NT2/D1 (cell line): ENCODE data around the gene SUN1.
A peak's percentile ranks its signal among the peaks of the same experiment; 100 is the strongest.

Source experiments
- DNase-seq: peaks from one replicate; pipeline ENCODE4 v3.0.0-alpha.2; 2011; ENCODE audit warnings: low read depth, low spot score
- H3K27me3 ChIP-seq: 2 replicates; pipeline ENCODE4 v1.6.0; 2011; ENCODE audit warnings: mild to moderate bottlenecking; ENCODE audit not compliant: insufficient read length, insufficient read depth
- H3K36me3 ChIP-seq: 2 replicates; pipeline ENCODE4 v1.6.1; 2011; ENCODE audit warnings: mild to moderate bottlenecking, low read length, mixed read lengths; ENCODE audit not compliant: insufficient read depth, insufficient read length
- H3K4me1 ChIP-seq: 2 replicates; pipeline ENCODE4 v1.5.1; 2011; ENCODE audit not compliant: insufficient read depth, insufficient read length
- H3K4me3 ChIP-seq: 2 replicates; pipeline ENCODE4 v1.5.1; 2011; ENCODE audit warnings: low read depth; ENCODE audit not compliant: insufficient read length
- H3K9ac ChIP-seq: 2 replicates; pipeline ENCODE4 v1.6.0; 2011; ENCODE audit warnings: low read depth; ENCODE audit not compliant: insufficient read length
- H3K9me3 ChIP-seq: 2 replicates; pipeline ENCODE4 v1.5.1; 2011; ENCODE audit warnings: mild to moderate bottlenecking, low read length; ENCODE audit not compliant: insufficient read depth
- SUZ12 ChIP-seq: IDR thresholded peaks from 2 replicates; pipeline ENCODE4 v1.6.1; 2011; ENCODE audit not compliant: insufficient read length, insufficient read depth; ENCODE audit errors: extremely low read depth
- YY1 ChIP-seq: IDR thresholded peaks from 2 replicates; pipeline ENCODE4 v1.6.1; 2011; ENCODE audit not compliant: insufficient read length, insufficient read depth
- ZNF274 ChIP-seq: IDR thresholded peaks from 2 replicates; pipeline ENCODE4 v1.6.1; 2011; ENCODE audit warnings: mild to moderate bottlenecking, low read depth, low read length

Gene SUN1

GRCh38 chr7:815284-816216 lies 16.7 kb upstream of the SUN1 start:
- peak; percentile 74 for DNase-seq

GRCh38 chr7:816300-816750 lies 16.0 kb upstream of the SUN1 start:
- Histone ChIP-seq H3K9ac (peak overlapping the region; percentile 96), H3K4me3 (peak overlapping the region; percentile 78), H3K36me3 (peaks cover 4% of the 10 kb centered on the region), H3K4me1 (peaks cover 18% of the 10 kb centered on the region), H3K9me3 (no peaks in the 10 kb centered on the region), H3K27me3 (no peaks in the 10 kb centered on the region)
- peak; percentile 99 for DNase-seq
- no peak for TF ChIP-seq YY1
- TF ChIP-seq ZNF274 = no peak
- TF ChIP-seq SUZ12 = no peak

More at GRCh38 chr7:815284-816216, 16.7 kb upstream of the SUN1 start:
- H3K4me1 ChIP-seq = peaks cover 18% of the 10 kb centered on the region
- peaks cover 2% of the 10 kb centered on the region for H3K36me3 ChIP-seq
- peaks cover under 1% of the 10 kb centered on the region; the same call in 1 of the 2 replicates for H3K9me3 ChIP-seq
- no peaks in the 10 kb centered on the region for H3K27me3 ChIP-seq
- H3K4me3 ChIP-seq = peak overlapping the region; percentile 65
- peak overlapping the region; percentile 86 for H3K9ac ChIP-seq
- TF ChIP-seq YY1 (no peak), ZNF274 (no peak)

- peak overlapping the region; percentile 78 for H3K4me3 ChIP-seq
These were observed 15.3 kb upstream of the SUN1 start for GRCh38 chr7:816751-817671.

GRCh38 chr7:818031-818699 lies 14.1 kb upstream of the SUN1 start:
- H3K4me3 ChIP-seq = peak overlapping the region; percentile 13
- peaks cover 14% of the 10 kb centered on the region for H3K36me3 ChIP-seq
- H3K9ac ChIP-seq = no peak overlapping the region
- no peak for TF ChIP-seq SUZ12
- no peak for TF ChIP-seq ZNF274
- no peak for TF ChIP-seq YY1
- H3K9me3 ChIP-seq = no peaks in the 10 kb centered on the region
- peaks cover 10% of the 10 kb centered on the region for H3K4me1 ChIP-seq
- no peaks in the 10 kb centered on the region for H3K27me3 ChIP-seq
- DNase-seq = no peak

More at GRCh38 chr7:816751-817671, 15.3 kb upstream of the SUN1 start:
- Histone ChIP-seq H3K9ac (peak overlapping the region; percentile 96), H3K36me3 (peaks cover 7% of the 10 kb centered on the region), H3K27me3 (no peaks in the 10 kb centered on the region), H3K9me3 (no peaks in the 10 kb centered on the region), H3K4me1 (peaks cover 15% of the 10 kb centered on the region)
- TF ChIP-seq ZNF274 = no peak
- TF ChIP-seq SUZ12 = no peak
- no peak for TF ChIP-seq YY1
- no peak for DNase-seq

GRCh38 chr7:820341-820740 lies 11.9 kb upstream of the SUN1 start:
- TF ChIP-seq YY1 (no peak), ZNF274 (no peak), SUZ12 (no peak)
- Histone ChIP-seq H3K9me3 (no peaks in the 10 kb centered on the region), H3K4me3 (no peak overlapping the region), H3K9ac (no peak overlapping the region), H3K27me3 (no peaks in the 10 kb centered on the region), H3K36me3 (peaks cover 25% of the 10 kb centered on the region), H3K4me1 (peaks cover 5% of the 10 kb centered on the region)
- no peak for DNase-seq

GRCh38 chr7:821688-822087 lies 10.6 kb upstream of the SUN1 start:
- Histone ChIP-seq H3K27me3 (no peaks in the 10 kb centered on the region), H3K9ac (no peak overlapping the region), H3K4me3 (no peak overlapping the region), H3K4me1 (peaks cover 7% of the 10 kb centered on the region), H3K9me3 (no peaks in the 10 kb centered on the region), H3K36me3 (peaks cover 34% of the 10 kb centered on the region)
- TF ChIP-seq SUZ12 = no peak
- TF ChIP-seq YY1 = no peak
- TF ChIP-seq ZNF274 = no peak
- DNase-seq = no peak
